CD4-positive, alpha-beta T cell treated with Interferon alpha-2 for 1 hour (primary cell): ENCODE data around the gene PGAP1.

Experiments
- DNase-seq, 2 donors: peaks; one replicate each; pipeline ENCODE4 v3.0.0-alpha.2; 2020 to 2022

The PGAP1 gene

DNA sequence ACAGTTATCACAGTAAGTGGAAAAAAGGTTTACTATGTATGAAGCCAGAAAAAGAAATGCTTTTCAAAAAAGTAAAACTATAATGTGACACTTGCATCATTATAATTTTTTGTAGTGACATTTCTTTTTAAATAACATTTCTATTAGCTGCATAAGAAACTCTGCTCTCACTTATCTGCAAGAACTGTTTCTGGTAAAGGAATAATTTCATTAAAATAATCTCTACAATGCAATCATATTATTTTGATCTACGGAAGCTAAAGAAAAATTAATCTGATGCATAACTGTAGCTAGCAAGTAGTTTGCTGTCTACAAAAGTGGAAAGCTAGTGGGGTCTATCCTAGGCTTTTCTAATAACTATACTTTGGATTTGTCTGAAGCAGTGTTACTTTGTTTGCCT is 50.1 kb downstream of the PGAP1 start:
- no peak for DNase-seq

GRCh38 chr2:196875414-196875813 is 51.1 kb downstream of the PGAP1 start:
- no peak for DNase-seq

- no peak for DNase-seq
Observed at GRCh38 chr2:196873511-196873910, 53.0 kb downstream of the PGAP1 start.

DNA sequence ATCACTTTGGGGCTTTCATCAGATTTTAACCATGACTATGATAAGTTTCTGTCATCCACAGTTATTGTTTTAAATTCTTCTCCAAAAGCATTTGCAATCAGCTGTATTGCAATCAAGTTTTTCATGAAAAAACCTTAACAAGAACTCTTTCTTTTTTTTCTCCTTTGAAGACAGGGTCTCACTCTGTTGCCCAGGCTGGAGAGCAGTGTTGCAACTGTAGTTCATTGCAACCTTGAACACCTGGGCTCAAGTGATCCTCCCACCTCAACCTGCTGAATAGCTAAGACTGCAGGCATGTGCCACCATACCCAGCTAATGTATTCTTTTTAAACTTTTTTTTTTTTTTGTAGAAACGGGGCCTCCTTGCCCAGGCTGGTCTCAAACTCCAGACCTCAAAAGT is 71.9 kb downstream of the PGAP1 start:
- no peak for DNase-seq

GRCh38 chr2:196853301-196854087 is 73.0 kb downstream of the PGAP1 start:
- DNase-seq, result no peak

DNA sequence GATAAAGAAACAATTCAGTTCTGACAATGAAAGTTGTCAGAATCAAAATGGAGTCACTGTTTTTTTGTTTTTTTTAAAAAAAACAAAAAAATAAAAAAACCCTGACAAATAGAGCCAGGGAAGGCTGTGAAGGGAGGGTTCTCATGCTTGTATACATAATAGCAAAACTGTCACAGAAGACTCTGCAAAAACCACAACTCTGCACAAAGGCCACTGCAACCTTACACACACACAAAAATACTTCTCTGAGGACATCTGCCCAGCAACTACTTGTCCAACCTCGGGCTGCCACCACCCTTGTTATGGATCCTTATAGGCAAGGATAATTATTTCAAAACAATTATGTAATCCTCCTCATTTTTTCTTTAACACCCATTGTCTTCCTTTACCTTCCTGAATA is 75.4 kb downstream of the PGAP1 start:
- DNase-seq, result no peak

DNA sequence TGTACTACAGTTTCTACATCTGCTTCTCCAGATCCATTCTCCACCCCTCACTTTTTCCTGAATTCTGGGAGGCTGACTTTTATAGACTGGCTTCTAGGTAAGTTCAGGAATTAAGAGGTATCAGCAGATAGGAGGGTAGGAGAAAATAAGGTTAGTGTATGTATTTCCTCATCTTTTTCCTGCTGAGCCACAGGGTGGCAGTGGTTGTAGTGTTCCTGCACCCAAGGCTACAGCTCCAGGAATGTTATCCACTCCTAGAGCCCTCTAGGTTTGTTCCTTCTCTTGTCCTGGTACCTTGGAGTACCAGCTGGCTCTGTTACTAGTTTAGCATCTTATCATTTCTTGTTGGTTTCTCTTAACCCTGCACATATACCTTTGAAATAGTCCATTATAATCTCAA is 76.6 kb downstream of the PGAP1 start:
- DNase-seq, result no peak

- no peak for DNase-seq
Observed at GRCh38 chr2:196846295-196846694, 80.2 kb downstream of the PGAP1 start.

GRCh38 chr2:196845371-196845770 is 81.1 kb downstream of the PGAP1 start:
- no peak for DNase-seq

DNA sequence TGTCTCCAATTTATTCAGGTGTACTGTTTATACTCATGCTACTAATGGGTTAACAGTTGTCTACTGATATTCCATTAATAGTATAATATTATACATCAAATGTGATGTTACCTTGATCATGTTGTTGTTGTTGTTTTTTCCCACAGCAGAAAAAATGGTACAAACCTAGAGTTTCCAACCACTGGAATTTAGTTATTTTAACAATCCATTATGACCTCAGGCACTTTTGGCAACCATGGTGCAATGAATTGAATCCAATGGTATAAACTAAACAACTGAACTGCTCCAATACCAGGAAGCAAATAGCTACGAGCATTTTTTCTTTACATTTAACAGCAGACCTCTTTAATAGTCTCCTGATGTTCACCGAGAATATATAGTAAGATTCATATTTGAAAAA is 86.3 kb downstream of the PGAP1 start:
- no peak for DNase-seq

- no peak for DNase-seq
Observed at GRCh38 chr2:196839574-196839973, 86.9 kb downstream of the PGAP1 start.

GRCh38 chr2:196836440-196836839 is 90.1 kb downstream of the PGAP1 start:
- no peak for DNase-seq

DNA sequence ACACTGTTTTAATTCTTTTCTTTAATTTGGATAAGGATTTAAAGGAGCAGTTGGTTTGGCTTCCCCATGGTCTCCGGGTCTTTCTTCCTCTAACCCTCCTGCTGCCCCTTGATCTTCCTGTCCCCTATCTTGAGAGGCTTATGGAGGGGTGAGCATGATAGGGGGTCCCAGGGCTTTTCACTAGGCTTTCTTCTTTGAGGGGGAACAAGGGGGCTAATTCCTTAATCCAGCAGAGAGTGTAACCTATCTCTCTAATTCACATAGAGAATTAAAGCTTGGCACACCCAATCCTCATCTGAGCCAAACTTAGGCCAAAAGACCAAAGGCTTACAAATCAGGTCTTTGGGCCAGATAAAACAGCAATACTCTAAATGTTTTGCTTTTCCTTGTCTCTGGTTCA is 95.8 kb downstream of the PGAP1 start:
- no peak for DNase-seq

GRCh38 chr2:196827356-196827755 is 99.2 kb downstream of the PGAP1 start:
- no peak for DNase-seq

GRCh38 chr2:196823750-196824522 is 102.6 kb downstream of the PGAP1 start:
- no peak for DNase-seq

- DNase-seq, result no peak
Observed at GRCh38 chr2:196821195-196821594, 105.3 kb downstream of the PGAP1 start.

GRCh38 chr2:196809260-196809659 is 117.2 kb downstream of the PGAP1 start, which contains the start of gene C2orf66:
Gene C2orf66, minus strand, starts transcription at chr2:196809355. Its CDS starts 19 bp downstream, at chr2:196809336.
- DNase-seq, result no peak

DNA sequence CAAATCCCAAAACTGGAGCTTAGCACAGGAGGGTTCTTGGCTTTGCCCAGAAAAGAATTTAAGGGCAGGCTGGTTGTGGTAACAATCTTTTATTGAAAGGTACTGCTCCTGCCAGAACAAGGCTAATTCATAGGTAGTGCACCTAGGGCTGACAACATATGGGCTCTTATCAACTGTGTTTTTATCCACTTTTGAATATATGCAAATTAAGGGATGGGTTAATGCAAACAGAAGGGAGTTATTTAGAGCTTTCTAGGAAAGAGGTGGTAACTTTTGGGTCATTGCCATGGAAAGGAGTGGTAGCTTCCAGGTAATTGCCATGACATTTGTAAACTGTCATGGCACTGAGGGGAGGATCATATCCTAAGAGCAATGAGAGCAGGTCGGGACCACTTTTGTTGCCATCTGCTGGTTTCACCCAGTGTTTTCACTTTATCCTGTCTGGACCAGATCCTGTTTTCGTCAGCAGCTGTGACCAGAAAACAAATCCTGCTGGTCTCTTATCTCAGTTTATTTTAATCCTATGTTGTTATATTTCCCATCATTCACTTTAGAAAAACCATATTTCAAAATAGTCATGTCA is 118.3 kb downstream of the PGAP1 start:
- no peak for DNase-seq

- DNase-seq, result no peak
Observed at GRCh38 chr2:196804381-196804780, 122.1 kb downstream of the PGAP1 start.

DNA sequence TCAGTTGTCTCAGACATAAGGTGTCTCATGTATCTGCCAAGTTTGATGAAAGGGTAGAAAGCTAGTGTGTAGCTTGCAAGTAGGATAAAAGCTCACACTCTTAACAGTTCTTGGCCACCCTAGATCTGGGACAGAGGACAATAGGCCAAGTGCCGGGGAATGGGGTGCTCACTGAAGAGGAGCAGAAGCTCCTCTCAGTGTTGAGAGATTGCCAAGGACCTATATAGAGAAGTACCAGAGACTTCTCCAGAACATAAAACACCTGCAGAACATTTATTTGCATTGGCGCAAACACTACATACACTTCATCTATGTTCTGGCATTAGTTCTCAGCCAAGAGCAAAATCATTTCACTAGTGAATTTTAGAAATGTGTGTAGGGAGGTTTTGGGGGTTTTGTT is 124.1 kb downstream of the PGAP1 start:
- no peak for DNase-seq

- no peak for DNase-seq
Observed at GRCh38 chr2:196801674-196802261, 124.7 kb downstream of the PGAP1 start.

- DNase-seq, result no peak
Observed at GRCh38 chr2:196798980-196799379, 127.5 kb downstream of the PGAP1 start.

- DNase-seq, result no peak
Observed at GRCh38 chr2:196792865-196793264, 133.6 kb downstream of the PGAP1 start.
